Measurements from ENCODE around the gene WNT9A. TPM values are rescaled to one million over a fixed set of nuclear protein-coding genes. Genes with fewer than 3 reads are reported as not detected.
A peak's percentile ranks its signal among the peaks of the same experiment; 100 is the strongest.

The WNT9A gene
- total and polyA plus RNA-seq, 3 experiments from 2014 or later = 0.07 to 0.13 TPM; not detected in 1

- no peak overlapping the region for H3K27ac Mint-ChIP-seq
- peaks cover 0 to 3% of the 10 kb centered on the region in 2 donors for H3K27me3 Mint-ChIP-seq
- H3K36me3 Mint-ChIP-seq = no peaks in the 10 kb centered on the region
- ChIA-PET CTCF (no interaction called here), POLR2A (no interaction called here)
- no peak overlapping the region for H3K4me3 Mint-ChIP-seq
- DNase-seq = peak in 1 of 5 donors; percentile 36
- Histone ChIP-seq H3K36me3 (ENCODE audit: insufficient read depth, low read length) (no peaks in the 10 kb centered on the region), H3K27ac (ENCODE audit: low read depth, low read length) (no peak overlapping the region), H3K4me1 (ENCODE audit: insufficient read depth, low read length) (no peaks in the 10 kb centered on the region), H3K27me3 (ENCODE audit: insufficient read depth, low read length, poor library complexity, severe bottlenecking) (no peaks in the 10 kb centered on the region), H3K9me3 (ENCODE audit: low read length) (no peaks in the 10 kb centered on the region), H3K4me3 (ENCODE audit: low read length) (no peak overlapping the region)
- peaks cover 6 to 19% (median 9%) of the 10 kb centered on the region in 3 donors for H3K4me1 Mint-ChIP-seq
- no peaks in the 10 kb centered on the region for H3K9me3 Mint-ChIP-seq
Observed at GRCh38 chr1:227903061-227903521, 44.6 kb downstream of the WNT9A start.

- Histone ChIP-seq H3K4me3 (ENCODE audit: low read length) (no peak overlapping the region), H3K4me1 (ENCODE audit: insufficient read depth, low read length) (no peaks in the 10 kb centered on the region), H3K36me3 (ENCODE audit: insufficient read depth, low read length) (no peaks in the 10 kb centered on the region), H3K27me3 (ENCODE audit: insufficient read depth, low read length, poor library complexity, severe bottlenecking) (no peaks in the 10 kb centered on the region), H3K27ac (ENCODE audit: low read depth, low read length) (no peak overlapping the region), H3K9me3 (ENCODE audit: low read length) (no peaks in the 10 kb centered on the region)
- ChIA-PET POLR2A (no interaction called here), CTCF (no interaction called here)
- no peak for DNase-seq
- H3K9me3 Mint-ChIP-seq = no peaks in the 10 kb centered on the region
- no peak overlapping the region for H3K4me3 Mint-ChIP-seq
- H3K27ac Mint-ChIP-seq = no peak overlapping the region
- H3K27me3 Mint-ChIP-seq = peaks cover 0 to 3% of the 10 kb centered on the region in 2 donors
- H3K4me1 Mint-ChIP-seq = peaks cover 11 to 24% (median 14%) of the 10 kb centered on the region in 3 donors
- H3K36me3 Mint-ChIP-seq = no peaks in the 10 kb centered on the region
Observed at GRCh38 chr1:227902641-227902990, 45.1 kb downstream of the WNT9A start.

GRCh38 chr1:227901906-227902640 is 45.7 kb downstream of the WNT9A start:
- Histone ChIP-seq H3K27ac (ENCODE audit: low read depth, low read length) (no peak overlapping the region), H3K36me3 (ENCODE audit: insufficient read depth, low read length) (no peaks in the 10 kb centered on the region), H3K27me3 (ENCODE audit: insufficient read depth, low read length, poor library complexity, severe bottlenecking) (no peaks in the 10 kb centered on the region), H3K4me3 (ENCODE audit: low read length) (no peak overlapping the region), H3K4me1 (ENCODE audit: insufficient read depth, low read length) (no peaks in the 10 kb centered on the region), H3K9me3 (ENCODE audit: low read length) (no peaks in the 10 kb centered on the region)
- no peak overlapping the region for H3K4me3 Mint-ChIP-seq
- H3K36me3 Mint-ChIP-seq = no peaks in the 10 kb centered on the region
- H3K27ac Mint-ChIP-seq = peak overlapping the region in 2 of 8 donors; percentile 19 to 77
- H3K4me1 Mint-ChIP-seq = peaks cover 12 to 26% (median 16%) of the 10 kb centered on the region in 3 donors
- POLR2A ChIA-PET = no interaction called here
- H3K9me3 Mint-ChIP-seq = no peaks in the 10 kb centered on the region
- CTCF ChIA-PET = interaction anchor here (0.6 kb wide), 1 partner anchor 140 kb away, joined by 3 read pairs; no protein-coding TSS in a partner anchor
- peaks cover 0 to 5% of the 10 kb centered on the region in 2 donors for H3K27me3 Mint-ChIP-seq
- DNase-seq = peak in 1 of 5 donors; percentile 40

- H3K4me3 Mint-ChIP-seq = no peak overlapping the region
- H3K4me3 ChIP-seq (ENCODE audit: low read length) = no peak overlapping the region
- H3K27ac Mint-ChIP-seq = peak overlapping the region in 2 of 8 donors; percentile 51 to 77
- DNase-seq = peak in 1 of 5 donors; percentile 41
- H3K27ac ChIP-seq (ENCODE audit: low read depth, low read length) = no peak overlapping the region
- H3K4me1 Mint-ChIP-seq = peaks cover 12 to 26% (median 16%) of the 10 kb centered on the region in 3 donors
- H3K27me3 ChIP-seq (ENCODE audit: insufficient read depth, low read length, poor library complexity, severe bottlenecking) = no peaks in the 10 kb centered on the region
- H3K4me1 ChIP-seq (ENCODE audit: insufficient read depth, low read length) = no peaks in the 10 kb centered on the region
- H3K27me3 Mint-ChIP-seq = peaks cover 0 to 3% of the 10 kb centered on the region in 2 donors
- no peaks in the 10 kb centered on the region for H3K9me3 ChIP-seq (ENCODE audit: low read length)
- no peaks in the 10 kb centered on the region for H3K36me3 ChIP-seq (ENCODE audit: insufficient read depth, low read length)
- POLR2A ChIA-PET = no interaction called here
- no peaks in the 10 kb centered on the region for H3K9me3 Mint-ChIP-seq
- CTCF ChIA-PET = interaction anchor here (0.6 kb wide), 1 partner anchor 140 kb away, joined by 3 read pairs; no protein-coding TSS in a partner anchor
- no peaks in the 10 kb centered on the region for H3K36me3 Mint-ChIP-seq
Observed at GRCh38 chr1:227901239-227901905, 46.4 kb downstream of the WNT9A start.

- no peaks in the 10 kb centered on the region for H3K36me3 ChIP-seq (ENCODE audit: insufficient read depth, low read length)
- Mint-ChIP-seq H3K27ac (peak overlapping the region in 2 of 8 donors; percentile 36 to 58), H3K27me3 (peaks cover 0 to 3% of the 10 kb centered on the region in 2 donors), H3K9me3 (no peaks in the 10 kb centered on the region), H3K4me3 (no peak overlapping the region), H3K4me1 (peaks cover 12 to 26% (median 16%) of the 10 kb centered on the region in 3 donors), H3K36me3 (no peaks in the 10 kb centered on the region)
- no peaks in the 10 kb centered on the region for H3K4me1 ChIP-seq (ENCODE audit: insufficient read depth, low read length)
- H3K27ac ChIP-seq (ENCODE audit: low read depth, low read length) = no peak overlapping the region
- CTCF ChIA-PET = no interaction called here
- POLR2A ChIA-PET = no interaction called here
- peak in 1 of 5 donors; percentile 40 for DNase-seq
- H3K9me3 ChIP-seq (ENCODE audit: low read length) = no peaks in the 10 kb centered on the region
- H3K27me3 ChIP-seq (ENCODE audit: insufficient read depth, low read length, poor library complexity, severe bottlenecking) = no peaks in the 10 kb centered on the region
- H3K4me3 ChIP-seq (ENCODE audit: low read length) = no peak overlapping the region
Observed at GRCh38 chr1:227900571-227901051, 47.1 kb downstream of the WNT9A start.

GRCh38 chr1:227899820-227900449 is 47.8 kb downstream of the WNT9A start:
- DNase-seq = peak in 1 of 5 donors; percentile 39

GRCh38 chr1:227899141-227899819 is 48.5 kb downstream of the WNT9A start:
- H3K36me3 Mint-ChIP-seq = no peaks in the 10 kb centered on the region
- no peaks in the 10 kb centered on the region for H3K4me1 ChIP-seq (ENCODE audit: insufficient read depth, low read length)
- ChIA-PET POLR2A (no interaction called here), CTCF (no interaction called here)
- H3K9me3 Mint-ChIP-seq = no peaks in the 10 kb centered on the region
- H3K27me3 ChIP-seq (ENCODE audit: insufficient read depth, low read length, poor library complexity, severe bottlenecking) = no peaks in the 10 kb centered on the region
- no peak overlapping the region for H3K4me3 Mint-ChIP-seq
- no peak for DNase-seq
- no peak overlapping the region for H3K4me3 ChIP-seq (ENCODE audit: low read length)
- H3K27ac ChIP-seq (ENCODE audit: low read depth, low read length) = no peak overlapping the region
- H3K9me3 ChIP-seq (ENCODE audit: low read length) = no peaks in the 10 kb centered on the region
- H3K36me3 ChIP-seq (ENCODE audit: insufficient read depth, low read length) = no peaks in the 10 kb centered on the region
- peaks cover 12 to 26% (median 16%) of the 10 kb centered on the region in 3 donors for H3K4me1 Mint-ChIP-seq
- peaks cover 0 to 3% of the 10 kb centered on the region in 2 donors for H3K27me3 Mint-ChIP-seq
- H3K27ac Mint-ChIP-seq = peak overlapping the region in 3 of 8 donors; percentile 15 to 86 (median 26)

More at GRCh38 chr1:227899820-227900449, 47.8 kb downstream of the WNT9A start:
- no peaks in the 10 kb centered on the region for H3K36me3 ChIP-seq (ENCODE audit: insufficient read depth, low read length)
- H3K27ac Mint-ChIP-seq = no peak overlapping the region
- H3K4me1 Mint-ChIP-seq = peaks cover 12 to 26% (median 16%) of the 10 kb centered on the region in 3 donors
- H3K9me3 ChIP-seq (ENCODE audit: low read length) = no peaks in the 10 kb centered on the region
- peaks cover 0 to 3% of the 10 kb centered on the region in 2 donors for H3K27me3 Mint-ChIP-seq
- H3K4me3 ChIP-seq (ENCODE audit: low read length) = no peak overlapping the region
- H3K27ac ChIP-seq (ENCODE audit: low read depth, low read length) = no peak overlapping the region
- no peaks in the 10 kb centered on the region for H3K9me3 Mint-ChIP-seq
- ChIA-PET CTCF (no interaction called here), POLR2A (no interaction called here)
- H3K36me3 Mint-ChIP-seq = no peaks in the 10 kb centered on the region
- H3K4me1 ChIP-seq (ENCODE audit: insufficient read depth, low read length) = no peaks in the 10 kb centered on the region
- H3K4me3 Mint-ChIP-seq = no peak overlapping the region
- no peaks in the 10 kb centered on the region for H3K27me3 ChIP-seq (ENCODE audit: insufficient read depth, low read length, poor library complexity, severe bottlenecking)
